Measurements from ENCODE around the gene MB.

Gene MB

DNA sequence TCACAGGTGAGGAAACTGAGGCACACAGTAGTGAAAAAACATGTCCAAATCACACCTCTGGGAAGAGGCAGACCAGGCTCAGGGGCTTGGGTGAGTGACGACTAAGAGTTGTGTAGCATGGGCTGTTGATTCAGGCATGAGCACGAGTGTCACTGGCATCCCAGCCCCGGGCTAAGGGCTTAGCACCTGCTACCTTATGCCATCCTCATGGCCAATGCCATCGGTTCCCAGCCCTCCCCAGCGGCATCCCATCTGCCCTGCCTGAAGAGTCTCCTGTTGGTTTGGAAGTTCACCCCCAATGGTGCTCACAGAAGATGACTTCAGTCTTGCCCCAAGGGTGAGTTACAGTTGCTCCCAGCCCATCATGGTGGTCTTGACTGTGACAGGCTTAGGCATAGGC, 22.4 kb downstream of the MB start:
- no peak overlapping the region for H3K27ac ChIP-seq
- TF ChIP-seq, protein P1, sequence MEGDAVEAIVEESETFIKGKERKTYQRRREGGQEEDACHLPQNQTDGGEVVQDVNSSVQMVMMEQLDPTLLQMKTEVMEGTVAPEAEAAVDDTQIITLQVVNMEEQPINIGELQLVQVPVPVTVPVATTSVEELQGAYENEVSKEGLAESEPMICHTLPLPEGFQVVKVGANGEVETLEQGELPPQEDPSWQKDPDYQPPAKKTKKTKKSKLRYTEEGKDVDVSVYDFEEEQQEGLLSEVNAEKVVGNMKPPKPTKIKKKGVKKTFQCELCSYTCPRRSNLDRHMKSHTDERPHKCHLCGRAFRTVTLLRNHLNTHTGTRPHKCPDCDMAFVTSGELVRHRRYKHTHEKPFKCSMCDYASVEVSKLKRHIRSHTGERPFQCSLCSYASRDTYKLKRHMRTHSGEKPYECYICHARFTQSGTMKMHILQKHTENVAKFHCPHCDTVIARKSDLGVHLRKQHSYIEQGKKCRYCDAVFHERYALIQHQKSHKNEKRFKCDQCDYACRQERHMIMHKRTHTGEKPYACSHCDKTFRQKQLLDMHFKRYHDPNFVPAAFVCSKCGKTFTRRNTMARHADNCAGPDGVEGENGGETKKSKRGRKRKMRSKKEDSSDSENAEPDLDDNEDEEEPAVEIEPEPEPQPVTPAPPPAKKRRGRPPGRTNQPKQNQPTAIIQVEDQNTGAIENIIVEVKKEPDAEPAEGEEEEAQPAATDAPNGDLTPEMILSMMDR (IDR thresholded peaks at IDR 0.05): no peak
- no peak for TF ChIP-seq ZFX (IDR thresholded peaks at IDR 0.05; ENCODE audit: borderline replicate concordance)

DNA sequence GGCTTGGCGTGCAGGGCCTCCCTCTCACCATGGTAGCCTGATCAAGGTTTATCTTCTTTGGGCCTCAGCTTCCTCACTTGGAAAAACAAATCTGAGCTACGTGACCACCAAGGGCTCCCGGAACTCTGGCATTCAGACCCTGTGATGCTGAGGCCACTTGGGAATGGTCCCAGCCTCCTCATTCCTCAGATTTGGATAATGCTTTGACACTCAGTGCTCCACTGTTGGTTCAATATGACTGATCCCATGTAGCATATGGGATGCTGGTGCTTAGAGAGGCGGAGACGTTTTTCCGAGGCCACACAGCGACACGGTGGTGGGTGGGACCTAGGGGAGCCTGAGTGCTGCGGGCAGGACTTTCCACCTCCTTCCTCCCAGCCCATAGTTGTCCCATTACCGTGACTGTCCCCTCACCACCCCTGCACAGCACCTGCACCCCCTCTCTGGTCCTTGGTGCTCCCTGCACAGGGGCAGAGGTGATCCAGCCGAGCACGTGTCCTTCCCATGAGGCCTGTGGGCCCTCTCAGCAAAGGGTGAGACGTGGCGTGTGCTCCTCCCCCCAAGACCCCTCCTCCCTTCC, 23.1 kb downstream of the MB start:
- no peak overlapping the region for H3K27ac ChIP-seq
- TF ChIP-seq ZFX (IDR thresholded peaks at IDR 0.05; ENCODE audit: borderline replicate concordance): no peak
- TF ChIP-seq, protein P1 (IDR thresholded peaks at IDR 0.05): no peak

DNA sequence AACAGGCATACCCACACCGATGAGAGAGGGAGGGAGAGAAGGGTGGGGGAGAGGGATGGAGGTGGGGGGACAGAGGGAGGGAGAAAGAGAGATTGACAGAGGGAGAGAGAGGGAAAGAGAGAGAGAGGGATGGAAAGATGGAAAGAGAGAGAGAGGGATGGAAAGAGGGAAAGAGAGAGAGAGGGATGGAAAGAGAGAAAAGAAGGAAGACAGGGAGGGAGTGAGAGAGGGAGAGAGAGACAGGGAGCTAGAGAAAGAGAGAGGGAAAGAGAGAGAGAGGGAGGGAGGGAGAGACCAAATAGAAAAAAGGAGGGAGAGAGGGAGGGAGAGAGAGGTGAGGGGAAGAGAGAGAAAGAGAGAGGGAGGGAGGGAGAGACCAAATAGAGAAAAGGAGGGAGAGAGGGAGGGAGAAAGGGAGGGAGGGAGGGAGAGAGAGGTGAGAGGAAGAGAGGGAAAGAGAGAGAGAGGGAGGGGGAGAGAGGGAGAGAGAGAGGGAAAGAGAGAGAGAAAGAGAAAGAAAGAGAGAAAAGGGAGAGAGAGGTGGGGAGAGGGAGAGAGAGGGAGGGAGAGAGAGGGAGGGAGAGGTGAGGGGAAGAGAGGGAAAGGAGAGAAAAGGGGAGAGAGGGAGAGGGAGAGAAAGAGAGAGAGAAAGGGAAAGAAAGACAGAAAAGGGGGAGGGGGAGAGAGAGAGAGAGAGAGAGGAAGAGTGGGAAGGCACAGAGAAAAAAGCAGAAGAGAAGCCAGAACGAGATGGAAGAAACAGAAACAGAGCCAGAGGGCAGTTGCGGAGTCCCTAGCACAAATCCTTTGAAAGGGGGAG, 23.8 kb downstream of the MB start:
- H3K27ac ChIP-seq: no peak overlapping the region
- TF ChIP-seq, protein P1 (IDR thresholded peaks at IDR 0.05): no peak
- TF ChIP-seq ZFX (IDR thresholded peaks at IDR 0.05; ENCODE audit: borderline replicate concordance): no peak

DNA sequence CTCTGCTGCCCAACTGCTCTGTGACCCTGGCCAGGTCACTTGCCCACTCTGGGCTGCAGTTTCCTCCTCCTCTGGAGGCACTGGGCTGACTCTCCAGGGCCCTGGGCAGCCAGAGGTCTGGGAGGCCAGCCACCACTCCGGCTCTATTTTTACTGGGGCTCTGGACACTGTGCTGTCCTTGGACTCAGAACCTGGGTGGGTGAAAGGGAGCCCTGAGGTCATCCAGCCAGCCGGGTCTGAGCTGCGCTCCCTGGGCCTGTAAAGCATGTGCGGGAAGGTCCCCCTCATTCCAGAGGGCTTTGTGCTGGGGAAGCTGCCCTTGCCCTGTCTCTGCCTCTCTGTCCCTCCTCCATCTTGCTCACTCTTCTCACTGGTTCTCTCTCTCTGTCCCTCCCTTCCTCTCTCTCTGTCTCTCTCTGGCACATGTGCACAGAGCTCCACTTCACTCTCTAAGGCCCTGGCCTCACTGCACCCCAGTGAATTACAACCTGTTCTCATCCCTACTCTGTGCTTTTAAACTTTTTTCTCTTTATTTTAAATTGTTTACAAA, 24.6 kb downstream of the MB start:
- TF ChIP-seq ZFX (IDR thresholded peaks at IDR 0.05; ENCODE audit: borderline replicate concordance): no peak
- TF ChIP-seq, protein P1 (IDR thresholded peaks at IDR 0.05): no peak
- H3K27ac ChIP-seq: no peak overlapping the region

DNA sequence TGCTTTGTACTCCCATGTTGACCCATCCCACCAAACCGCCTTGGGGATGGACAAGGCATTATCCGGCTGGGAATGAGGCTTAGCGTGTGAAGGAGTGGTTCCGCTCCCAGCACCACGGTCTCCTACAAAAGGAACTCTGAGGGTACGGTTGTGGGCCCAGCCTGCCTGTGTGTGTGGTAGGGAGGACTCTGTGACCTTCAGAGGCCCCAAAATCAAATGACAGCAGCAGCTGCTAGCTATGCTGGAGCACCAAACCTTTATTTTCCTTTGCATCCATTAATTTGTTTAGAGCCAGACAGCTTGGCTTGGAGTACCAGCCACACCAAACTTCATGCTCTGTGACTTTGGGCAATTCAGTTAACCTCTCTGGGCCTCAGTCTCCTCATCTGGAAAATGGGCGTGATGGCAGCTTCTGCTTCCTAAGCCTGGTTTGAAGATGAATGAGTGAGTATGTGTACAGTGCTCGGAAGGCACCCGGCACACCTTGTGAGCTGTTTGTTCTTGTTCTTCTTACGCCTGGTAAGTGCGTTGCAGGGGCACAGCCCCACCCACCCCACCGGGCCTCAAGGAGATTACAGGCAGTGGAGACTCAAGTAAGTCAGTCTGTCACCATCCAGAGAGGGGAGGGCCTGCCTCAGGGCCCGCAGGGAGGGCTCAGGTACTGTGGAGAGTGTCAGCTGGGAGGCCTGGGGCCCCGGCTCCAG, 25.3 kb downstream of the MB start:
- TF ChIP-seq ZFX (IDR thresholded peaks at IDR 0.05; ENCODE audit: borderline replicate concordance): no peak
- TF ChIP-seq, protein P1 (IDR thresholded peaks at IDR 0.05): no peak
- H3K27ac ChIP-seq: no peak overlapping the region

DNA sequence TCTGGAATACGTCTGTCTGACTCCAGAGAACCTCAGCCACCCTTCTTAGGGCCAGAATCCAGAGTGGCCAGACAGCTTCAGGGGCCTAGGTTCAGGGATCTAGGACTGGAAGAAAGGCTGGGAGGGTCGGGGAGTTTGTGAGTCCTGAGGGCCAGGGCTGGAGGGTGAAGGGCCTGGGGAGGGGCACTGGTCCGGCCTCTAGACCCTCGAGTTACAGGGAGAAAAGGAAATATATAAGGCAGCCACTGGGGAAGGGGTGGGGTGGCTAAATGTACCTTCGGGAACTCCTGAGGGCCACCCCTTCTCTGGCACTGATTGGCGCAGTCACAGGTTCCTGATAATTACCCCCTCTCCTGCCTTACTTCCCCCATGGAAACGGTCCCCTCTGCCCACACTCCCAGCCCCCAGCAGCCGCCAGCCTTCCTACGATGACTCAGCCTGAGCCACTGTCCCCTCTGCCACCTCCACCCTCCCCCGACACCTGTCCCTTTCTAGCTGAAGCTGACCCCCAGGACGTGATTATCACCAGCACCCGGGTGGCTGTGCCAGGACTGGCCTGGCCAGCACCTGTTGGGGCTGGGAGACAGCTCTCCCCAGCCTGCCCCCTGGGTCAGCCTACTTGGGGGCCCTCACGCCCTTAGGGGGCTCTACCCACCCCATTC, 26.4 kb downstream of the MB start:
- TF ChIP-seq ZFX (IDR thresholded peaks at IDR 0.05; ENCODE audit: borderline replicate concordance): no peak
- TF ChIP-seq, protein P1 (IDR thresholded peaks at IDR 0.05): no peak
- H3K27ac ChIP-seq: no peak overlapping the region
